Lower lobe of right lung (tissue), 2 donors: ENCODE data around the gene MIDN. TPM values are rescaled to one million over a fixed set of nuclear protein-coding genes. Genes with fewer than 3 reads are reported as not detected.
A peak's percentile ranks its signal among the peaks of the same experiment; 100 is the strongest.

ENCODE experiments used
- ATAC-seq, 2 donors: fragments of 200-7000 bp; cut with Tn5 transposase; one replicate each; pipeline ENCODE4 v1.9.1; 2020 to 2022; ENCODE audit warnings: mild to moderate bottlenecking in 2 of 2, moderate library complexity in 2 of 2
- DNase-seq: peaks from one replicate; pipeline ENCODE4 v3.0.0-alpha.2; 2020
- H3K27ac ChIP-seq: fragments of 200-600 bp; one replicate; pipeline ENCODE4 v1.8.0; 2022
- H3K27me3 ChIP-seq: fragments of 200-600 bp; one replicate; pipeline ENCODE4 v1.8.0; 2022; ENCODE audit warnings: low read depth
- H3K36me3 ChIP-seq: fragments of 200-600 bp; one replicate; pipeline ENCODE4 v1.8.0; 2022; ENCODE audit warnings: mild to moderate bottlenecking
- H3K4me1 ChIP-seq: fragments of 200-600 bp; one replicate; pipeline ENCODE4 v1.8.0; 2022
- H3K4me3 ChIP-seq: fragments of 200-600 bp; one replicate; pipeline ENCODE4 v1.8.0; 2022; ENCODE audit warnings: mild to moderate bottlenecking
- H3K9me3 ChIP-seq: fragments of 200-600 bp; one replicate; pipeline ENCODE4 v1.8.0; 2022
- CTCF ChIP-seq: fragments of 200-600 bp; IDR thresholded peaks from one replicate; pipeline ENCODE4 v1.8.0; 2022; ENCODE audit warnings: antibody characterized with exemption, mild to moderate bottlenecking
- intact Hi-C: fragments of 100-400 bp; cut with DNase I; formaldehyde crosslinking; loops from one replicate; pipeline ENCODE4 v1.11.0; 2022
- total RNA-seq: library from RNA; stranded (reverse); fragmentation: NEBNext Ultra II Directional; extraction: Animal tissue kit (Norgen Biotek cat#: 25700); gene quantifications from one replicate; pipeline ENCODE4 v1.2.1, GENCODE V29; 2021
- donor health status: DM: no; HTN: yes; CAD: no; lungs with severe emphysema.

The MIDN gene
- total RNA-seq, 1 donor from 2014 or later = 76.3 TPM

GRCh38 chr19:1288833-1289685 is 40.7 kb downstream of the MIDN start:
- intact Hi-C loops = no loop called here
- Histone ChIP-seq H3K36me3 (no peaks in the 10 kb centered on the region), H3K27me3 (peaks cover 89% of the 10 kb centered on the region)

GRCh38 chr19:1289686-1290025 is 41.3 kb downstream of the MIDN start:
- Histone ChIP-seq H3K27me3 (peaks cover 89% of the 10 kb centered on the region), H3K4me1 (no peaks in the 10 kb centered on the region), H3K27ac (no peak overlapping the region), H3K9me3 (no peaks in the 10 kb centered on the region), H3K4me3 (no peak overlapping the region), H3K36me3 (no peaks in the 10 kb centered on the region)
- ATAC-seq = no peak
- TF ChIP-seq CTCF = no peak
- intact Hi-C loops = no loop called here
- DNase-seq = no peak

More at GRCh38 chr19:1288833-1289685, 40.7 kb downstream of the MIDN start:
- TF ChIP-seq CTCF = no peak
- Histone ChIP-seq H3K27ac (no peak overlapping the region), H3K9me3 (no peaks in the 10 kb centered on the region), H3K4me3 (no peak overlapping the region), H3K4me1 (no peaks in the 10 kb centered on the region)
- ATAC-seq (peak in 1 of 2 donors; percentile 5), DNase-seq (no peak)

GRCh38 chr19:1290196-1290702 is 41.9 kb downstream of the MIDN start:
- no peak for TF ChIP-seq CTCF
- no peaks in the 10 kb centered on the region for H3K36me3 ChIP-seq
- peaks cover 87% of the 10 kb centered on the region for H3K27me3 ChIP-seq
- no peaks in the 10 kb centered on the region for H3K4me1 ChIP-seq
- no peak overlapping the region for H3K4me3 ChIP-seq
- DNase-seq (no peak), ATAC-seq (no peak)
- no peaks in the 10 kb centered on the region for H3K9me3 ChIP-seq
- intact Hi-C loops = no loop called here
- no peak overlapping the region for H3K27ac ChIP-seq

- TF ChIP-seq CTCF = no peak
- H3K9me3 ChIP-seq = no peaks in the 10 kb centered on the region
- ATAC-seq = no peak
- H3K4me1 ChIP-seq = peaks cover 3% of the 10 kb centered on the region
- H3K4me3 ChIP-seq = no peak overlapping the region
- DNase-seq = no peak
- peaks cover 92% of the 10 kb centered on the region for H3K27me3 ChIP-seq
- no peaks in the 10 kb centered on the region for H3K36me3 ChIP-seq
- no peak overlapping the region for H3K27ac ChIP-seq
- intact Hi-C loops = no loop called here
Observed at GRCh38 chr19:1290703-1291651, 42.6 kb downstream of the MIDN start.

- DNase-seq = no peak
- Histone ChIP-seq H3K4me1 (peaks cover 3% of the 10 kb centered on the region), H3K9me3 (no peaks in the 10 kb centered on the region), H3K27me3 (peaks cover 95% of the 10 kb centered on the region), H3K4me3 (no peak overlapping the region), H3K36me3 (no peaks in the 10 kb centered on the region), H3K27ac (no peak overlapping the region)
- intact Hi-C loops = no loop called here
- no peak for ATAC-seq
- no peak for TF ChIP-seq CTCF
Observed at GRCh38 chr19:1291761-1292418, 43.5 kb downstream of the MIDN start.
